Middle frontal gyrus (tissue), 1 donor: Measurements from ENCODE around the gene RBFOX1.

Experiments
- DNase-seq: peaks from one replicate; pipeline ENCODE4 v3.0.0-alpha.2; 2015; ENCODE audit warnings: low spot score; ENCODE audit errors: extremely low spot score

The RBFOX1 gene

DNA sequence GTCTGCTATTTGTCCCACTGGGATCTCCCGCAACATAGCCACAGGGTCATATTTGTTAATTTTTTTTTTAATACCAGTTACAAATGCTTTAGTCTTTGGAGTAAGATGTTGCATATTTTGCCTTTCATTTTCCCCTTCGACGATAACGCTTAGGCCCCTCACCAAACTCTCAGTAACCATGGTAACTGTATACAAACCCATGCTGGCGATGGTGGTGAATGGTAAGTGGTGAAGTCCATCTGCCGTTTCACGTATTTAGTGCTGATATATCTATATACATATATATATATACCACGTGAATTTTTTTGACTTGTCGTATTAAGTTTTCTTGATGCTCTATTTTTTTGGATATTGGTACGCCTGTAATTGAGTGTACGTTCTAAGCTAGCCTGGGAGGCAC lies 263.7 kb downstream of the RBFOX1 start:
- DNase-seq: no peak

DNA sequence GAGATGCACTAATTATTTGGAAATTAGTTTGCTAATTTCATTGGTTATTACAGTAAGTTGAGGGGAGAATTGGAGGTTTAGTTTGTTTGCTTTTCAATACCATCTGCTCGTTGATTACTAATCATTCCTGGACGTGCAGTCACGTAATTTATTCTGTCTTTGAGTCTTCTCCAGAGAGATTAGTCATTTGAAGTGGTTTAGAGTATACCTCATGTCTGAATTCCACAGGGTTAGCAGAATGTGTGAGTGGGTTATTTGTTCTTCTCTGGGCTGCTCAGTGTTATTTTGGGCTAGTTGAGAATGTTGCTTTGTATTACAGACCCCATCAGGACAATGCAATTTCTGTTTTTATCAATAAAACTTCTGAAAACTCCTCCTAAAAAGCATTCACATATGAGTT lies 265.0 kb downstream of the RBFOX1 start:
- no peak for DNase-seq

DNA sequence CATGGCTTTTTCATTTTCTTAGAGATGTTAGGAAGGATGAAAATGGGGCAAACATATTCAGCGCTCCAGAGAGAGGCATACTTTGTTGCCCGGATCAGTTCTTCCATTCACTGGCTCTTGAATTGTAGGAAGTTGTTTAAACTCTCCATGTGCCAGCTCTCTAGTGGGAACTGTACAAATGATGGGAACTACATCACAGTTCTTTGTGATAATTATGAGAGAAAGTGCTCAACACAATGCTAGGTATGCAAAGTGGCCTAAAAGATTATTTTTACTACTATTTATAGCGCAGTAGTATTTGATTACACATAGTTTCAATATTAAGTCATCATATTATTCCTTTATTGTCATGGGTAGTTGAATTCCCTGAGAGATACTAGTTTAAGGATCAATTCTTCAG lies 268.5 kb downstream of the RBFOX1 start:
- DNase-seq: no peak

DNA sequence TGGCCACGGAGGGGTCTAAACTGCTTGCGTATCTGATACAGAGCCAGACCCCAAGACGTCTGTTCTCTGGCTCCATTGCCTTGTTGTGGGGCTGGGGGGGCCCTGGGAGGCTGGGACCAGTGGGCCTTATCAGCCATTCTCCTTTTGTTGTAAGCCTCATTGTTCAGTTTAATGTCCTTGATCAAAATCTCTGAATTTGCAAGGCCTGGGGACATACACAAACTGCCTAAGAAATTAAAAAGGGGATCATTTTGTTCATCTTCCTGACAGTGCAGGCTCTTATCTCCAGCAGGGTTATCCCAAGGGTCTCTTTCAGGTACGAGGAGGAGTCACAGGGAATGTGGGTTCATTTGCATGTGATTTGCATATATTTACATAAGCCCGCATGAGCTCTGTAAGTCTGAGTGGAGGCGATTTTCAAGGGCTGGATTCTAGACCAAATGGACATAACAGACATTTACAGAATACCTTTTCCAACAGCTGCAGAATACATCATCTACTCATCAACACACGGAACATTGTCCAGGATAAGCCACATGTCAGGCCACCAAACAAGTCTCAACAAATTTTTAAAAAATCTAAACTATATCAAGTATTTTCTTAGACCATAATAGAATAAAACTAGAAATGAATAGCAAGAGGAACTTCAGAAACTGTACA lies 269.8 kb downstream of the RBFOX1 start:
- no peak for DNase-seq

DNA sequence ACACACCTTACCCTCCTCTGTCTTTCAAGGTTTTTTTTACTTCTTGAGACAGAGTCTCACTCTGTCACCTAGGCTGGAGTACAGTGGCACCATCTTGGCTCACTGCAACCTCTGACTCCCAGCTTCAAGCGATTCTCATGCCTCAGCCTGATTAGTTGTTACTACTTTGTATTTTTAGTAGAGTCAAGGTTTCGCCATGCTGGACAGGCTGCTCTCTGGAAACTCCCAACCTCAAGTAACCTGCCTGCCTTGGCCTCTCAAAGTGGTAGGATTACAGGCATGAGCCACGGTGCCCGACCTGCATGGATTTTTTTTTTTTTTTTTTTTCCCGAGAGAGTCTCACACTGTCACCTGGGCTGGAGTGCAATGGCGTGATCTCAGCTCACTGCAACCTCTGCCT lies 273.2 kb downstream of the RBFOX1 start:
- DNase-seq: no peak

DNA sequence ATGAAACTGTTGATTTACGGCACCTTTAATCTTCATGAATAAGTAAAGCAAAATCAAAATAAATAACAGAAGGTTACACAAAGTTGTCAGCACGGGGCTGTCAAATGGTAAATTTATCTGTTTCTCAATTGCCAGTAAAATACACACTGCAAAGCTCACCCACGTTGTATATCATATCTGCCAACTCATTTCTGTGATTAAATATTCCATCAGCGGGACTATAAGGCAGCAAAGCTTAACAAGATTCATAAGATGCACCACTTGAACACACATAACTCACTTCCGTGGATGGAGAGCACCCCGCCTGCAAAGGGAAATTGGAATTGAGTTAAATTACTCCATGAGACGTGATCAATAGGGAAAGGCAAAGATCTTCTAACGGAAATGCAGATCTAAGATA lies 280.0 kb downstream of the RBFOX1 start:
- DNase-seq: no peak

DNA sequence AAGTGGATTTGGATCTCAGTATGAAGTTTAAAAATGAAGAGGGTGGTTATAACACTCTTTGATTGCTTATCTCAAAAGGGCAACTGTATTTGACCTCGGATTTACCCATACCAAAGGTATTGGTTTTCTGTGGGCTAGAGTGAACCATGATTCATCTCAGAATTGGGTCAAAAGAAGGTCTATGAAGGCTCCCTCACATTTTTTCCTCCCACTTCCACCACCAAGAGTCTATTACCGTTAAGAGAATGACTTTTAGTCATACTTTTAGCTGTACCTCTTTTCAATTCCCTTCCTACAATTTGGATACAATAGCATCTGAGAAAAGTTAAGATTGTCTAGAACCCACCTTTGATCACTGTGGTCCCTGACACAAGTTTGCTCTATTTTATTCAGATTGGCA lies 280.9 kb downstream of the RBFOX1 start:
- no peak for DNase-seq

DNA sequence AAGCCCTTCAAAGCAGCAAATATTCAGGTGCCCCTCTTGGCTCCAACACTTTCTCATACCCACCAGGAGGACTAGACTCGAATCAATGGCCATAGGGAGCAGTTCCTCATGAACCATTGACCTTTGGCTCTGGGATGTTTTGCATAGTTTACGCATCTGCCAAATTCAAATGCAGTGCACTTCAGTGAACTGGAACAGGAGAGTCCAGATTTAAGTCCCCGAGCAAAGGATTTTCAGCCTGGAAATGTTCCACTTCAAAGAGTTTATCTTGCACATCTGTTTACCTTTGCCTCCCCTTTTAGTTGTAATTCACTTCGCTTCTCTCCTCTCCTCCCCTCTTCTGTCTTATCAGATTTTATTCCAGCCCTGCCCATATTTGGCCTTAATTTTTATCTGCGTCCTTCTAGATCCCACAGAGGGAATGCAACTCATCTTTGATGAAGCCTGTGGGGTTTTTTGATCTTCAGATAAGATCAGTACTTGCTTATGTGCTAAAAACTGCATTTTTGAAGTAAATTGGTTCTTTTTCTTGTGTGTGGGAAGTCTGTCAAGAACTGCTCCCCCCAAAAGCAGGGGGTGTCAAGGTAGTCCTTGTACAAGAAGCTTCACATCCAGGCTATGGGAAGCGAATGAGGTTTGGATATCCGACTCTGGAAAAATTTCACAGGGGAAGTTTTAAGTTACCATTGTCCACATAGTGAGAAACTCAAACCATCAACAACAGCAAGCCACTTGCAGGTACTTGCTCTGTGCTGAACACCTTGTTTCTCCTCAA lies 281.6 kb downstream of the RBFOX1 start:
- no peak for DNase-seq

DNA sequence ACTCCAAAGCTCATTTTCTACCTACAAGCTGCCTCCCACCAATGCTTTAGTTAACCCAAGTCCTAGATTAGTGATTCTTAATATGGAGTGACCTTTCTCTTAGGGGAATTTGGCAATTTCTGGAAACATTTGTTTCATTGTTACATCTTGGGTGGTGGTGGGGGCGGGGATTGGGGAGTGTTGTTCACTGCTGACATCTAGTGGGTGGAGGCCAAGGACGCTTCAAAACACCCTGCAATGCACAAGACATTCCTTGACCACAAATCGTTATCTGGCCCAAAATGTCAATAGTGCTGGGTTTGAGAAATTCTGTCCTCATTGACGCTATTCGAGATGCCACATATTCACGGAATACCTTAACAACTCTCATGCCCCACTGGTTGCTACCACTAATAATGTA lies 282.9 kb downstream of the RBFOX1 start:
- DNase-seq: no peak

DNA sequence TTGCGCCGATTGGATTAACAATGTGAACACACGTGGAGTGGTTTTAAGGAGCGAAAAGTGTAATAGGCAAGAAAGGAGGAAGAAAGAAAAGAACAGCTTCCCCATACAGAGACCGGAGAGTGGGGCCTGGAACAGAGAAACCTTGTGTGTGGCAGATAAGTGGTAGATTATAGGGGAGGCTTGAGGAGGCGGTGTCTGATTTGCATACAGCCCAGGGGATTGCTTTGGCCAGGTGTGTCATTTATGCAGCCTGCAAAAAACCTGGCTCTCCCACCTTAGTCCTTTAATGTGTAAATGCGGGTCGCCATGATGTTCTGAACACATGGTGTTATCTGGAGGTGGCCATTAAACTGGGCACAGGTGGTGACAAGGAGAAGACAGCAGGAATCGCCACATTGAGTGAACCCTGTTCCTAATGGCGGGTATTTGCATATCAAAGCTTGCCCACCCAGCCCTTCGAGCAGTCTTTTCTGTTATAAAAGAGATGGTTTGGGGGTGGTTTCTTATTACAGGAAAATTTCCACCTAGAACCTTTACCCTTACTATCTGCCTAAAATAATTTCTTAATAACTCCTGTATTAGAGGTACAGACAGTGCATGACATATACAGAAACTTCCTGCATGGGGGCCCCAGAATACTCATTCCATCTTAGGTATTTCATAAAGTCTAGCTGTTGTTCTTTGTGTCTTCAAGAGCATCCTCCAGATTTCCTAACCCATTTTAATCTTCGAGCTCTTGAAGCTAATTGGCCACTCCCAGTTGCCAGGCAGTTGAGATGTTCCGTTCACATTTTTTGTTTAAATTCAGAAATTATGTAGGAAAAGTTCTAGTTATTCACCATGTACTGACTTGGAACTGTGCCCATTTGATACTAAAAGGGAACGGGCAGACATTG lies 292.5 kb downstream of the RBFOX1 start:
- no peak for DNase-seq

DNA sequence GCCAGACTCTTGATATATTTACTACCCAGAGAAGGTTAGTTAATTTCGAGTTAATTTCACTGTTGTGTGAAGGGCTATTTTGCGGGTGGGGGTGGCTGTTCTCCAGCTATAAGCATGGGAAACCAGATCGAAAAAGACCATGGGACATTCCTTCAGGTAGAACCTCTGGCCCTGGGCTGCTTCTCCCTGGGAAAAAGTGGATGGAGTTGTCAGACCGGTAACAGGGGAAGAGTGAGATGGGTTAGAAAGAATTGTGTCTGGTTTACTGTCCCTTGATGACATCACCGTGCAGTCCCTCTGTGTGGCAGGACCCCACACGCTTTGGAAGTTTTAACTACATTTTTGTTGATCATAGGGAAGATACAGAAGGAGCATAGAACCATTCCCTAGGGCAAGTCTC lies 296.3 kb downstream of the RBFOX1 start:
- no peak for DNase-seq

DNA sequence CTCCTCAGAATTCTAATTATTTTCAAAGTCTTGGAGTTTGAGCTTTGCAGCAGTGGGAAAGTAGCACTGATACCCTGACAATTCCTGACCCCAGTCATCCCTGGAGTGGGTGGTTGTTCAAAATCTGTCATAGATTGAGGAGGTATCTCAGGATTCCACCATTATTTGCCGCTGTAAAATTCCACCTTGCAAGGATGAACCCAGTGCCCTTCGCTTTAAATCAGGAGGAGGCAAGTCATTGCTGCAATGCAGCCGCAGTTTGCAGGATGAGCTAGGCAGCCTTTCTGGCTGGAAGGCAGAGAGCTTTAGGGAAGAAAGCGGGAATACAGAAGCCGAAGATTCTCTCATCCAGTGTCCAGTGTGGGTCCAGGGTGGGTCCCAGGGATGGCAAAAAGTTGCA lies 296.9 kb downstream of the RBFOX1 start:
- no peak for DNase-seq

DNA sequence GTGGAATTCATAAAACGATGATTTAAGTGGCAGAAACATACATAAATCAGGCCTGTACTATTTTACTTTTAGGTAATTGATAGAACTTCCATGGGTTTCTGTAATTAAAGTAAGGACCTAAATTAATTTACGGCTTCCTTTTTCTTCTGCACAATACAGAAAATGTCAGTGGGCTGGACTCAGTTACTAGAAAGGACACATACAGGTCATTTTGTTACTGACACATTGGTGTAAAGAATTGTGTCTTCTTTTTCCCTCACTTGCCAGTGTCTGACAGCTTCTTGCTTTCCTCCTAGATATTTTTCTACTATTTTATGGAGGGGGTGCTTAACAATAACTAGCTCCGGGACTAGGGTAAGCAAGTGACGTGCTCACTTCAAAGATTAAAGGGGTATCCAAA lies 304.8 kb downstream of the RBFOX1 start:
- DNase-seq: no peak

DNA sequence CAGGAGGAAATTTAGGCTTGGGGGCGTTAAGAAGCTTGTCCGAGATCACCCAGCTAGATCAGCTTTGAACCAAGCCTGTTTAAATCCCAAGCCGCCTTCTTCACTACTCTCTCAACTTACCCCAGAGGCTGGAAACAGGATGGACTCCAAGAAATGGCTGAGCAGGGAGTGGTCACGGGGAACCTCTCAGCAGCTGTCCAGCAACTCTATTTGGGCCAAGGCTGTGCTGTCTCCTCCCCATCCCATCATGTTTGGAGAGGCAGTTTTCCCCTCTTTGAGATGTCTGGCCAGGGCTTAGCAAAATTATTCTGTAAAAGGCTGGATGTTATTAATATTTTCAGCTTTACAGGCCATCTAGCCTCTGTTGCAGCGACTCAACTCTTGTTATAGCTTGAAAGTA lies 305.7 kb downstream of the RBFOX1 start:
- DNase-seq: no peak

DNA sequence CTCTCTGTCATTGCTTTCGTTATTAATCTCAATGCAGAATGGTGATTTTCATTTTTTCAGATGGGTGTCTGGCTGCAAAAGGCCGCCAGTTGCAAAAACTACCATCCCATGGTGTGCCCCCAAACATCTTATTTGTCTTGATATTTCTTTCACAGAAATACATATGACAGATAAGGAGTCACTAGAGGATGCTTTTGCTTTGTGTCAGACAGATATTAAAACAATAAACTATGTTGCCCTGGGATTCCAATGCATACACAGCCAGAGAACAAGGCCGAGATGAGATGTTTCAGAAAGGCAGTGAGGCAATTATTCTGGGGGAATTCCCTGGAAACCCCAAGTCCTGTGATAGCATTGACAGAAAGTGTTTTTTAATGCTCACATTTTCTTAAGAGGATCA lies 307.7 kb downstream of the RBFOX1 start:
- no peak for DNase-seq

DNA sequence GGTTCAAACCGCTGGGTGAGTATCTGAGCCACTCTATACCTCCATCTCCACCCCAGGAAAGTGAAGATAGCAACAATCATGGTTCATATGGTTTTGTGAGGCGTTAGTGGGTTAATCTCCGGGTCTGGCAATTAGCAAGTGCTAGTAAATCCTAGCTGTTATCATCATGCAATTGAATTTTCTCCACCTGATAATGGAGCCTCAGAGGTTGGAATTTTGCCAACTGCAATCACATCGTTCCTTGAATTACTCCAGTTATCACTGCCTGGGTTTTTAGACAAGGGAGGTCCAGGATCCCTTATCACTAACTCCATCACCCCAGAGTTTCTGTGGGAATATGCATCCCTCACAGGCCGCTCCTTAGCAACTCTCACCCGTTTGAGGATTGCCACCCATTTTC lies 311.5 kb downstream of the RBFOX1 start:
- no peak for DNase-seq

DNA sequence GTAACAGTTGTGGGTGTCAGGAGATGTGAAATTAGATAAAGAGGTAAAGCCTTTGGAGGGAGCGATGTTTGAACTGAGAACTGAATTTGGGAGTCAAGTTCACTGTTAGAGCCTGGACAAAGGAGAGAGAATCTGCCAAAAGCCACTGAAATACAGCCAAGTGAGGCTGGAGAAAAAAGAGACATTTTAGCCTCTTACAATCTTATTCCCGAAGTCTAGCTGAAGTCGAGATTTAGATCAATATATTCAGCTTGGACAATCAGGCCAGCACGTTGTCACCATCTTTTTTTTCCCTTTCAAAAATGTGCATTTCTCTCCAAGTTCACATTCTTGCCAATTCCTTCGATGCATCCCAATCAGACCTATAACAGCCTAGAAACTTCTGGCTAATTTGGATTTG lies 312.2 kb downstream of the RBFOX1 start:
- DNase-seq: no peak

DNA sequence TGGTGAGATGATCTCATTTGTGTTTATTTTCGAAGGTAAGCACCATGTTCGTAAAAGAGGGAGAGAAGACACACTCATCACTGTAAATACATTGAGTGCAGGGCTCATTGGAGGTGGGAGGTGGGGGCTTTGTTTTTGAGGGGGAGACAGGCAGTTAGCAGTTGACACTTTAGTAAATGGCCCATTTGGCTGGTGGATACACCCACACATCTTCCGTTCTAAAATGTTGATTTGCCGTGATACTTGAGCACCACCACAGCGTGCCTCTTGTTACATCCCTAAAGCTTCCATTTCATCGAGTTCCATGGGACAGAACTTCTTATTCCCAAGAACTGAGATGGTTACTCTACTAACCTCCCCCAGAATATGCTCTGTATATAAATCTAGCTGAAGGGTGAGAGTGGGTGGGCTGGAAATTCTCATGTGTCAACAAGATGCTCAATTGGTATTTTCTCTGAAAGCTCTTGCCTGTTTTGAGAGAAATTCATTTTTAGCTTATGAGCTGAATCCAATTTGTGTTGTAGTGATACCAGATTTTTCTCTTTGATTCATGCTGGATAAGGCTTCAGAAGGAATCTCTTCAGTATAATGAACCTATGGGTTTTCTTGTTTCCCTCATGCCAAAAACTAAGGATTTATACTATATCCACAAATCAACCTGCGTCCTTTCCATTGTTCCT lies 314.3 kb downstream of the RBFOX1 start:
- peak; percentile 45 for DNase-seq

DNA sequence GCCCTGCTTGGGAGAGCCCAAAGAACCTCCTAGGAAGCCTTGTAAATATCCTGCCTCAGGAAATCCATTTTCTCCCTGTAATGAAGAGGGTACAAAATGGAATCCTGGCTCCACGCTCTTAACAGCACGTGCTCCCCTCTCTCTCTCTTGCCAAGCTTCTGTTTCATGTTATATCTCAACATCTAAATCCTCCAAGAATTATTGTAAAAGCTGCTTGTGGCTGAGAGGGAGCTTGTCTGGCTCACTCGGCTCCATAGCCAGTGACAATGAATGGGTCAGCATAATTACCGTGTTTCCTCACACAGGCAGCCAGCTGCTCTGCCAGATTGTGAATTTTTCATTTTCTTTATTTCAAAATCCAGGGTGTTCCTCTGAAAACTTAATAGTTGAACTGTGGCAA lies 317.8 kb downstream of the RBFOX1 start:
- no peak for DNase-seq

DNA sequence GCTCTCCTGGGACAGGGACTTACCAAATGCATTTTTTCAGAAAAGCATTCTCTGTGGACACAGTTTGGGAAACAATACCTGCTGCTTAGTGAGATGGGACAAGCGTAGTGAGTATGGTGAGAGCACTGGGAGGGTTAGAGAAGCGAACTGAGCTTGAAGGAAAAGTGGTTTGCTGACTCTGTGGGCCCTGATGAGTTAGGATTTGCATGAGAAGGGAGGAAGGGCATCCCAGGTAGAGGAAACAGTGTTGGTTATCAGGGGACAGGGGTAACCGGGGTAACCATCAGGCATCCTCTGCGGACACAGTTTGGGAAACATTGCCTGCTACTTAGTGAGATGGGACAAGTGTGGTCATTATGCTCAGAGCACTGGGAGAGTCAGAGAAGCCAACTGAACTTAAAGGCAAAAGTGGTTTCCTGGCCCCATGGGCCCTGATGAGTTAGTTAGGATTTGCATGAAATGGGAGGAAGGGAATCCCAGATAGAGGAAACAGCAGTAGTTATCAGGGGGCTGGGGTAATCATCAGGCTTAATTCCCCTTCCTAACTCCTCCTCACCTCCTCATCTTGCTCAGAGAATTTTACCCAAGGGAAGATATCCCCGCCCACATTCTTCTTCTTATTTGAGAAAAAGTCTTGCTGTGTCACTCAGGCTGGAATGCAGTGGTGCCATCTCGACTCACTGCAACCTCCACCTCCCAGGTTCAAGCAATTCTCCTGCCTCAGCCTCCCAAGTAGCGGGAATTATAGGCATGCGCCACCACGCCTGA lies 319.3 kb downstream of the RBFOX1 start:
- DNase-seq: no peak
